H7 (cell line): ENCODE data around the gene POP4. TPM values are rescaled to one million over a fixed set of nuclear protein-coding genes. Genes with fewer than 3 reads are reported as not detected.

Experiments
- DNase-seq: peaks from one replicate; pipeline ENCODE4 v3.0.0; 2012
- H3K27me3 ChIP-seq: 2 replicates; pipeline ENCODE4 v1.6.0; 2011; ENCODE audit warnings: mild to moderate bottlenecking, low read length; ENCODE audit not compliant: control insufficient read depth, insufficient read depth
- H3K36me3 ChIP-seq: replicated peaks from 2 replicates; pipeline ENCODE4 v1.5.1; 2011; ENCODE audit warnings: low read length; ENCODE audit not compliant: control insufficient read depth, insufficient read depth
- H3K4me3 ChIP-seq: 2 replicates; pipeline ENCODE4 v1.5.1; 2011; ENCODE audit warnings: low read depth, mild to moderate bottlenecking, control low read depth, low read length, moderate library complexity; ENCODE audit not compliant: insufficient read depth
- total RNA-seq: library from RNA; depleted of rRNA; stranded (reverse); fragments of >200 nt; shearing (Covaris generic); gene quantifications from 2 replicates; pipeline ENCODE4 v1.2.3, GENCODE V29; 2014

Gene POP4
- total RNA-seq, 1 experiment from 2014 or later, result 63.5 TPM

DNA sequence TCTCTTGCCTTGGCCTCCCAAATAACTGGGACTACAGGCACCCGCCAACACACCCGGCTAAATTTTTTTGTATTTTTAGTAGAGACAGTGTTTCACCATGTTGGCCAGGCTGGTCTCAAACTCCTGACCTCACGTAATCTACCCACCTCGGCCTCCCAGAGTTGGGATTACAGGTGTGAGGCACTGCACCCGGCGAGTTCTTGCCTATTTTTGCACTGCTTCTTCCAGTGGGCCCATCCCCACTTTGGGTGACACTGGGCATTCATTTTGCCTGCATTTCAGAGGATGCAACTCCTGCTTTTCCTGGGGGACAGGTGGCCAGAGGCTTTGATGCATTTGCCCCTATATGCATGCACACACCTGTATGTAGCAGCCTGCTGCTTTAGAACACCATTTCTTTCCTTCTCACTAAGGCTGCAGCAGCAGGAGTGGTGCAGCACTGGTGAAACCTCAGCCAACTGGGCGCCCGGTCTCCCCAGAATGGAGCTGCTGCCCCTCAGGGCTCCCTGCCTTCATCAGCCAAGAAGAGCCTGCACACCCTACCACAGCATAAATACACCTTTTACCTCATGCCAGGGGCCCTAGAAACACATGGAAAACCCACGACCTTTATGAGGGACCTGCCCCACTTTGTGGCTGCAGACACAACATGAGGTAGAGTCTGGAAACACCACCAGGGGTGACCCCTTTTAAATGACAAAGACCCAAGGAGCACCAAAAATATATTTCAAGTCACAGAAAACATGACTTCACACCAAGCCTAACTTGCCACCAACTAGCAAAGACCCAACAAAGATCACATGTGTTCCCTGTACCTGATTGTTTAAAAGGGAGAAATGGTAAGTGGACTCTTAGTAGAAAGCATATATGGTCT, 36.8 kb upstream of the POP4 start:
- no peaks in the 10 kb centered on the region for H3K27me3 ChIP-seq
- no peaks in the 10 kb centered on the region for H3K36me3 ChIP-seq
- H3K4me3 ChIP-seq, result no peak overlapping the region
- no peak for DNase-seq

DNA sequence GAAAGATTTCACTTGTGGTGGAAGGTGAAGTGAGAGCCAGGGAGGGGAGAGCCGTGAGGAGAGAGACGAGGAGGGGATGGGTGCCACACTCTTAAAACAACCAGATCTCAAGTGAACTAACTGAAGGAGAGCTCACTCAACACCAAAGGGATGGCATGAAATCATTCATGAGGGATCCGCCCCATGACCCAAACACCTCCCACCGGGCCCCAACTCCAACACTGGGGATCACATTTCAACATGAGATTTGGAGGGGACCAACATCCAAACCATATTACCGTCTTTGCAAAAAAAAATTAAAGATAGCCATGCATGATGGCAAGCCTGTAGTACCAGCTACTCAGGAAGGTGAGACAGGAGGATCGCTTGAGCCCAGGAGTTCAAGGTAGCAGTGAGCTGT, 34.9 kb upstream of the POP4 start:
- Histone ChIP-seq H3K27me3 (no peaks in the 10 kb centered on the region), H3K4me3 (no peak overlapping the region)

DNA sequence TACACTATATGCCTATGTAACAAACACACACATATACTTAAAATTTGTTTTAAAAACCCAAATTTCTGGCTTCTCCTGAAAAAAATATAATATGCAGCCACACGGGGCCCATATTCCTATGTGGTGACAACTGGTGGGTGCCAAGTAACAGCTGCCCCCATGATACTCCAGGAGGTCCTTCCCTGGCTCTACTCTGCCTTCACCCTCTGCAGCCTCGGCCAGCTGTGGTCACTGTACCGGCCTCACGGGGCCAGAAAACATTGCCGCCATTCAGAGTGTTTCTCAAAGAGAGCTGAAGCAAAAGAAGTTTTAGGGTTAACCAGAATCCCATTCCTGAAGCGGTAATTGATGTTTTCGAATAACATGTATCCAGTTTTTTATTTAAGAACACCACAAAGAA, 32.6 kb upstream of the POP4 start:
- 0 out of 2 replicates have a peak, but pooled peaks cover 1% of the 10 kb centered on the region for H3K27me3 ChIP-seq

More for the DNA sequence above, 34.9 kb upstream of the POP4 start:
- no peak for DNase-seq
- H3K36me3 ChIP-seq, result no peaks in the 10 kb centered on the region

DNA sequence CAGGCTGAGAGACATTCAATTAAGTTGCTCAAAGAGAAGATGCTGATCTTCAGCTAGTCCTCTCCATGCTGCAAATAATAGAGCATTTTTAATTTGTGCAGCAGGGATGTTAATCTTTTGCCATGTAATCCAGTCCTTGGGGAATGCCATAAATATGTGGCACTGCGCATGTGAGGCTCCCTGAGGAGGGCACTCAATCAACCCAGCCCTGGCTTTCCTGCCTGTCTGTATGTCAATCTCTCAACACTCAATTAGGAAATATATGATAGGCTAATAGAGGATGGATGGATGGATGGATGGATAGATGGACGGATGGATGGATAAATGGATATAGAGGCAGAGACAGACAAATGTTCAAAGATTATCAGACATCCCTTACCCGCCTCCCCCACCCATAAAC, 31.6 kb upstream of the POP4 start:
- Histone ChIP-seq H3K27me3 (0 out of 2 replicates have a peak, but pooled peaks cover 1% of the 10 kb centered on the region), H3K4me3 (no peak overlapping the region), H3K36me3 (no peaks in the 10 kb centered on the region)
- no peak for DNase-seq

More for the DNA sequence above, 32.6 kb upstream of the POP4 start:
- H3K36me3 ChIP-seq, result no peaks in the 10 kb centered on the region
- H3K4me3 ChIP-seq, result no peak overlapping the region
- no peak for DNase-seq

DNA sequence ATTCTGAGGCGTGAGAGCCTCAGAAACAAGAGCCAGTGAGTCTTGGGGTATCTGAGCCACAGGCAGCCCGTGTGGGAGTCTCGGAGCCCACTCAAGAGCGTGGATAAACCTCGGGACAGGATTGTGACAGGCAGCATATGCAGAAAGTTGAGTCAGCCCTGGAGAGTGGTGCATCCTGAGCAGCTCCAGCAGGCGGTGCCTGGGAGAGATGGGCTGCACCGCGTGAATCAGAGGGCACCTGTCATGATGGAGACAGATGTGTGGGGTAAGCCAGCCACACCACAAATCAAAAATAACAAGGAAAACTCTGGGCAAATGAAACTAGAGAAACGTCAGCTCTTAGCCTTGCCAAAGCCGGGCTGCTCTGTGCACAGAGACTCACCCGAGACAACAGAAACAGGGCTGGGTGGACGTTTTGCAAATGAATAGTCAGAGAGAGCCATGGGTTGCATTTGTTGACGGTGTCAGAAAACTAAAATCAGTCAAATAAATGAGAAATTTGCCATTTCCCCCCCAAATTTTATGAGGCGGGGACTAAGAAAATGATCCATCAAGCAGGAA, 30.0 kb upstream of the POP4 start:
- no peak for DNase-seq
- Histone ChIP-seq H3K27me3 (0 out of 2 replicates have a peak, but pooled peaks cover 1% of the 10 kb centered on the region), H3K4me3 (no peak overlapping the region)

DNA sequence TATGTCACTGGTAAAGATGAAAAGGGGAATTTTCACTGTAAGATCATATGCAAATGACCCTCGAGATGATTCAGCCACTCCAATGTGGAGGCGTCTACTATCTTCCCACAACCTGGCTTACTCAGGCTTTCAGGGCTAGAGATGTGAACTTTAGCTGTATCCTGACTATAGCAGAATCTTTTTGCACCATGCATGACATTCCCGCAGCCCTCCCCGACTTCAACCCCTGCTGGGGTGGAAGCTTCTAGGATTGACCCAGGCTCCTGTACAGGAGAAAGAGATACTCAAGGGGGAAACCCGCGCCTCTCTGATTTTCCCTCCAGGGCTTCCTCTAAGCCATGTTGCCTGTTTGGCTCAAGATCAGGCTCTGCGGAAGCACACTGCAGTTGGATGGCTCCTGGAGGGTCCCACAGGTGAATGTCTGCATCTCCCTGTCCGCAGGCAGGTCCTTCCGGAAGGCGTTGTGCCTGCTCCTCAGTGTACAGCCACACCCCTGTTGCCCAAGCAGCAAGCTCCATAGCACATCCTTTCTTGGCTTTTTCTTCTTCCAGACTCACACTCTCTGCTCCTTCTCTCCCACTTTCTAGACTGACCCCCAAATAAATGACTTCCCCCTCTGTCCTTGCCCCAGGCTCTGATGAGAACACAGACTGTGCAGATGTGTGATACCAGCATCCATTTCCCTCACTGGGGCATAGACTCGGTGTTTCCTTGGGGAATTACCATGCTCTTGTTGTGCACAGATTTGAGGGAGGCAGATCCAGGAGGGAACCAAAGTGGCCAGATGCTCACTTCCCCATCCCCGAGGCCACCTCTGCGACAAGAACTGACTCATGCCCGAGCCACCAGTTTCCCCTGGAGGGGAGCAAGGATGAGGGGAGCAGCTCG, 29.1 kb upstream of the POP4 start:
- H3K4me3 ChIP-seq, result no peak overlapping the region
- H3K27me3 ChIP-seq, result 0 out of 2 replicates have a peak, but pooled peaks cover 1% of the 10 kb centered on the region
- no peaks in the 10 kb centered on the region for H3K36me3 ChIP-seq
- DNase-seq, result no peak

More for the DNA sequence above, 30.0 kb upstream of the POP4 start:
- no peaks in the 10 kb centered on the region for H3K36me3 ChIP-seq

DNA sequence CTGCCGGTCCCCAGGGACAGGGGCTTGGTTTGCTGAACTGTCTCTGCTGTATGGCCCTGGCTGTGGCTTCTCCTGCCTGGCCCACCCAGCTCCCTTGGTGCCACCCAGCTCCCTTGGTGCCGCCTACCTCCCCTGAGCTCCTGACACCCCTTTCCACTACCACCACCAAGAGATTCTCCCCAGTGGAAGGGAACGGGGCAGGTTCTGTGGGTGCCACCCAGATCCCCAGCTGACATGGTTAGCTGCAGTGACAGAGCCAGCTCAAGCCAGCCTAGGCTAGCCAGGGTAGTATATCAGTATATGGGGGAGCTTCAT, 28.5 kb upstream of the POP4 start:
- Histone ChIP-seq H3K27me3 (0 out of 2 replicates have a peak, but pooled peaks cover 1% of the 10 kb centered on the region), H3K4me3 (no peak overlapping the region), H3K36me3 (no peaks in the 10 kb centered on the region)
- DNase-seq, result no peak

DNA sequence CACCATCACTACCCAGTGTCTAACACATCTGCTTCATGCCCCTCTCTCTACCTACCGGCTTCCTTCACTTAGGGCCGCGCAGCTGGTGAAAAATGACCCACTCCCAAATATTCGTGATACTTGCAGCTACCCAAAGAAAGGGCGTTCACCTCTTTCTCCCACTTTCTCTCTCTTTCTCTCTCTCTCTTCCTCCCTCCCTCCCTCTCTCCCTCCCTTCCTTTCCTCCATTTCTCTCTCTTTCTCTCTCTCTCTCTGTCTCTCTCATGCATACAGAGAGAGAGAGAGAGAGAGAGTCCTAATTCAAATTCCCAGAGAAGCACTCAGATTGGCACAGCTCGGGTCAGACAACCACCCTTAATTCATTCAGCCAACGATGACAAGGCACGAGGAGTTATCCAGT, 27.7 kb upstream of the POP4 start:
- 0 out of 2 replicates have a peak, but pooled peaks cover 1% of the 10 kb centered on the region for H3K27me3 ChIP-seq
- no peak overlapping the region for H3K4me3 ChIP-seq
- H3K36me3 ChIP-seq, result no peaks in the 10 kb centered on the region
- DNase-seq, result no peak

DNA sequence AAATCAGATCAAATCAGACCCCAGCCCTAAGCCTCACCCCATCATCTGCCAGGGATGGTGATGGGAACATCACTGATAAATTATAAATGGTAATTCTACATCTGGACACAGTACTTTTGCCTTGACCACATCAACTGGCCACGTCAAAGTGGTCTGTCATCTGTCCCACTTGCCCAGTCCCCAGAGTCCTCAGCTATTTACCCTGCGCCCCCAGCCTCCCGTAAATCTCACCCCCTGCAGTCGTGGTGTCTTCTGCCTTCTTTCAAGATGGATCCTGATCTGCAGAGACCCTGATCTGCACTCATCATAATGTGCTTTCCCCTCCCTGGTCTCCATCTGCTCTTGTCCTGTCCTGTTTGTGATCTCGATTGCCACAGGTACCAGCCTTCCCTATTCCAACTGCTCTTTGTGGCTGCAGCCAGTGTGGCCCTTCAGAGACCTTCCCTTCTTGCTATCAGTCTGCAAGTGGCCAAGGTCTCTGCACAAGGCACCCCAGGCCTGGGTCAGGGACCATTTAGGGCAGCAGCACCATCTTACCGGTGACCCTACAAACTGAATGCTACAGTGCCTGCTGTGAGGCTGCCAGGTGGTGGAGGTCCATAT, 26.7 kb upstream of the POP4 start:
- no peaks in the 10 kb centered on the region for H3K36me3 ChIP-seq
- no peak for DNase-seq

DNA sequence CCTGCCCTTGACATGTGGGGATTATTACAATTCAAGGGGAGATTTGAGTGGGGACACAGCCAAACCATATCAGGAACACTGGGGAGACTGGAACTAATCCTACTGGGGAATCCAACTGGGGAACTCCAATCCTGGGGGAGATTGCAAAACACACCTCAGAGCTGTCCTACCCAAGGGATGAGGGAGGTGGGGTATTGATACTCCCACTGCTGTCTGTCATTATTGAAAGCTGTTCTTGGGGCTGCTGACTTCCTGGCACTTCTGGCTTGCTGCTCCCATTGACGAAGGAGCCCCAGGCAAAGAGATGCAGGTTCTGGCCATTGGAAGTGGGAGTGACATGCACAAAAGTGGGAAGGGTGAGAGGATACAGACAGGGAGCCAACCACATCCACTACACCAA, 24.7 kb upstream of the POP4 start:
- Histone ChIP-seq H3K27me3 (0 out of 2 replicates have a peak, but pooled peaks cover 1% of the 10 kb centered on the region), H3K4me3 (no peak overlapping the region), H3K36me3 (no peaks in the 10 kb centered on the region)
- no peak for DNase-seq

More for the DNA sequence above, 26.7 kb upstream of the POP4 start:
- H3K4me3 ChIP-seq, result no peak overlapping the region
- 0 out of 2 replicates have a peak, but pooled peaks cover 1% of the 10 kb centered on the region for H3K27me3 ChIP-seq

DNA sequence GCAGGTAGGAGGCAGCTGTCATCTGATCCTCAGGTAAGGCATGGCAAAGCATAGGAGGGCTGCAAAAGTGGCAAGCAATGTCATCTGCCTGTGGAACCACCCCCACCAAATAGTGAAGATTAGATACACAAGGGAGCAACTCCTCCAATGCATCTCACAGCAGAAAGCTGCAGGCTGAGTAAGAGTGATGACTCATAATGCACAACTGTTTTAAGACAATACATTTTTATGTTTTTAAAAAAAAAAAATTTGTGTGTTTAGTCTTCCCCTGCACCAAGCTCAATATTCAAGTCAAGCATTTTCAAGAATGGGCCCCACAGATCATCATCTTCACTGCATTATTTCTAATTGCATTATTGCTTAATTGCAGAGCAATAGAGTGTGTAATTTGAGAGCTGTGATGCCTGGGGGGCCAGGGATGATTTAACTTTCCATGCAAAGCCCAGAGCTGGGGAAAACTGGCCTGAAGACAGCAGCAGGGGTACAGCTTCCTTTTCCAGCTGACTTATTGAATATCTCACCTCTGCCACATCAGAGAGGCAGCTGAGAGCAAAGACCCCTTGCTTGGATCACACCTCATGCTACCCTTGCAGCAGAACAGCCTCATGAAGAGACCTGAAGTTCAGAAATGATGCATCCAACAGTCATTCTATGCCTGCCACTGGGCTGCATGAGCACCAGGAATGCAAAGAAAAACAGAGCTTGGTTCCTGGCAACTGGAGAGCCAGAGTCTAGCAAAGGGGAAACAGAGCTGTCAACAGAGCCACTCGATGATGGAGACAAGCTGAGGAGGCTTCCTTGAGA, 22.7 kb upstream of the POP4 start:
- H3K27me3 ChIP-seq, result no peaks in the 10 kb centered on the region
- H3K4me3 ChIP-seq, result no peak overlapping the region
- H3K36me3 ChIP-seq, result no peaks in the 10 kb centered on the region
- no peak for DNase-seq

DNA sequence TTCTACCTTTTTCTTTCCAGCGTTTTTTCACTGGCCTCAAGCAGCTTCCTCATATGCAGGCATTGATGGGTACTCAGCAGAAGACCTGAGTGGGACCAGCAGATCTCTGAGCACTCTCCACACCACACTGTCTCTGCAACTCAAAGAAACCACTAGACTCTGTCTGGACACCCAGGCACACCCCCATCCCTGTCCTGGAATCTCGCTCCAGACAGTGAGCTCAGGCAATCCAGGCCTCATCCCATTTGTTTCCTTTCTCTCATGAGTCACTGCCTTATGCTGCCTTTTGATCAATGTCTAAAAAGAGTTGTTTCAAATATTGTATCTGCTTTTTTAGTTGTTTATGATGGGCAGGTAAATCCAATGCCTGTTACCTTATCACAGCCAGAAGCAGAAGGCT, 19.7 kb upstream of the POP4 start:
- Histone ChIP-seq H3K27me3 (no peaks in the 10 kb centered on the region), H3K4me3 (no peak overlapping the region), H3K36me3 (no peaks in the 10 kb centered on the region)
- no peak for DNase-seq

DNA sequence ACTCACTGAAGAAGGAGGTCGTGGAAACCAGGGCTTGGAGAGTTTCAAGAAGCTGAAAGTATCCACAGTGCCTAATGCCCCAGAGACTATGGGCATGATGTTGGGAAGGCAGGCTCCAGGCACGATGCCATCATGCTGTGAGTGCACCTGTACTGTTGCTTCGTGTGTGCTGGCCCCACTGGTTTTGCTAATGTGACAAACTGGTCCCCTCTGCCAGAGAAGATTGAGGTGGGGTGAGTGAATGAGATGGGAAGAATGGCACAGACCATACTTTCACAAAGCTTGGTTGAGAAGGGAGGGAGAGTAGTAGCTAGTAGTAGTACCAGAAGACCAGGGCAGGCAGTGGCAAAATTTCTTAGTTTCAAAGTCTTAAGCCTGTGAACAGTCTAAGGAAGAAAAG, 19.0 kb upstream of the POP4 start:
- DNase-seq, result no peak
- H3K36me3 ChIP-seq, result no peaks in the 10 kb centered on the region
- no peaks in the 10 kb centered on the region; the same call in 1 of the 2 replicates for H3K27me3 ChIP-seq

More for the DNA sequence above, 19.0 kb upstream of the POP4 start:
- H3K4me3 ChIP-seq, result no peak overlapping the region
